NCI-H187 (cell line): ENCODE results near the gene ALG14.

Source experiments
- DNase-seq, 2 experiments: peaks; one replicate each; lab custom pipeline; 2025; lab: John Stamatoyannopoulos, UW

ALG14 gene

GRCh38 chr1:94927405-94928175, 145.2 kb downstream of the ALG14 start:
- peak in 1 of 2 experiments; percentile 27 for DNase-seq

GRCh38 chr1:94926915-94927404, 145.8 kb downstream of the ALG14 start, which contains the start of gene CNN3:
Gene CNN3 (minus strand): TSS chr1:94927110. CDS start chr1:94926894, 216 bp downstream.
- peak; percentile 52 to 89 for DNase-seq

GRCh38 chr1:94926126-94926914, 146.4 kb downstream of the ALG14 start:
- peak in 1 of 2 experiments; percentile 12 for DNase-seq

- peak; percentile 49 to 65 for DNase-seq
Measured at GRCh38 chr1:94925561-94926125, 147.1 kb downstream of the ALG14 start.

GRCh38 chr1:94925004-94925403, 147.7 kb downstream of the ALG14 start:
- DNase-seq: no peak
